SH-SY5Y (cell line): ENCODE measurements around the gene SUSD3.

ENCODE experiments used
- GATA2 ChIP-seq: IDR thresholded peaks from 2 replicates; pipeline ENCODE4 v1.6.1; 2011; ENCODE audit warnings: mild to moderate bottlenecking, low read depth, low read length
- GATA3 ChIP-seq: IDR thresholded peaks from 2 replicates; pipeline ENCODE4 v1.6.1; 2011; ENCODE audit warnings: low read depth, mild to moderate bottlenecking, low read length, moderate library complexity

GRCh38 chr9:93077811-93078210 lies 19.3 kb downstream of the SUSD3 start:
- no peak for TF ChIP-seq GATA2
- no peak for TF ChIP-seq GATA3
